HG03280 (cell line): ENCODE measurements around the gene TSPAN11.

Experiments used
- ATAC-seq: cut with Tn5 transposase; IDR thresholded peaks from one replicate; pipeline ENCODE4 v1.9.1; 2021; ENCODE audit warnings: mild to moderate bottlenecking, moderate library complexity; ENCODE audit not compliant: unreplicated experiment

TSPAN11 gene

DNA sequence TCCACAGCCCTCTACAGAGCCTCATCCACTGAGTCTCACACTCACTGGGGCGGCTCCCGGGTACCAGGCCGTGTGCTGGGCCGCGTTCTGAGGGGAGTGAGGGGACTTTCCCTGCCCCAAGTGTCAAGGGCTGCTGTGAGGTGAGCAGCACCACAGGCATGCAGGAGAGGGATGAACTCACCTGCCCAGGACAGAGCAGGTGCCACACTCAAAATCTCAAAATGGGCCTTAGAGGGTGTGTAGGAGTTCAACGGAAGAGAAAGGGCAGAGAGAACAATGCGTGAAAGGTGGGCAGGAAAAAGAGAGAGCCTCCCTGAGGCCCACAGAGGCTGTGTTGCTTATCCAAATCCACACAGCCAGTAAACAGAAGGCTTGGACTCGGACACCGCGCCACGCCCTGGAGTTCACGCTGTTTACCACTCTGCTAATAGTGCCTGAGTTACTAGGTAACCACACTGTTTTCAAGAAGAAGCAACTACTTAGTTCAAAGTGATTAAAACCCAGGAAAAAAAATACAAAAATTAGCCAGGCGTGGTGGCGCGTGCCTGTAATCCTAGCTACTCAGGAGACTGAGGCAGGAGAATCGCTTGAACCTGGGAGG lies 32.7 kb downstream of the TSPAN11 start:
- no peak for ATAC-seq

DNA sequence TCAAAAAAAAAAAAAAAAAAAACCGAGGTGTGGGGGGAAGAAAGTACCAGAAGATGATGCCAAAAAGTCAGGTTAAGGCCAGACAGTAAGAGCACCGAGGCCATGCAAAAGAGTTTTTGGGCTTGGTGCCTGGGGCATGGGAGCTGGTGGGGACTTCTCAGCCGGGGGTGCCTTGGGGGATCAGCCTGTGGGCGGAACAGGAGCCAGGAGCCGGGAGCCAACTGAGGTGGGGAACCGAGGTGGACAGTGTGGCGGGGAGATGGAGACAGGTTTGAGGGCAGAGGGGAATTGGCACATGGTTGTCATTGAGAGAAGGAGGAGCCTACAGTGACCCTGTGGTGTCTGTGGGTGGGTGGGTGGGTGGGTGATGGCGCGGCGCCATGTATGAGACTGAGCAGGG lies 33.2 kb downstream of the TSPAN11 start:
- ATAC-seq = no peak

GRCh38 chr12:30961030-30961429 lies 34.5 kb downstream of the TSPAN11 start:
- ATAC-seq = no peak

- no peak for ATAC-seq
These were observed 35.5 kb downstream of the TSPAN11 start for GRCh38 chr12:30962047-30962446.

DNA sequence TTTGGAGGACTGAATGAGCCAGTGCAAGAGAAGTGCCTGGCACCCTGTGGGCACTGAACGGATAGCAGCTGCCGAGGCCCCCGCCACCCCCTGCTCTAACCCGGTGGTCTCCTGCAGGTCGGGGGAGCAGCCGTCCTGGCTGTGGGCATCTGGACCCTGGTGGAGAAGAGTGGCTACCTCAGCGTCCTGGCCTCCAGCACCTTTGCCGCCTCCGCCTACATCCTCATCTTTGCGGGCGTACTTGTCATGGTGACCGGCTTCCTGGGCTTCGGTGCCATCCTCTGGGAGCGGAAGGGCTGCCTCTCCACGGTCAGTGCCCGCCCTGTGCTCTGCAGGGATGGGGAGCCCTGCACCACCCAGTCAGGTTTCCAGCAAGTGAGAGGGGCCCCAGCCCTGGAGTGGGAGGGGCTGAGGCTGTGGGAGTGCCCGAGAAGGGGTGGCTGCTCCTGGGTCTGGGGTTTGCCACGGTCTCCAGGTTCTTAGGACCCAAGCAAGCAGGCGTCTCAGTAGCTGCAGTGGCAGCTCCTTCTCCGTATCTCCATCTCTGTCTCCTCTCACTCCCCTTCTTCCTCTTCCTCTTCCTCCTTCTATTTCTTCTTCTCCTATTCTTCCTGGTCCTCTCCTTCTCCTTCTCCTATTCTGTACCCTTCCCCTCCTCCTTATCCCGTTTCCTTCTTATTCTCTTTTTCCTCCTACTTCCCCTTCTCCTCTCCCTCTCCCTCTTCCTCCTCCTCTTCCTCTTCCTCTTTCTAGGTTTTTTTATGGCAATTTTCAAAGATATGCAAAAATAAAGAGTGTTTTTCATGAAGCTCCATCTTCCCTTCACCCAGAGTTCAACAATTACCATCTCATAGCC lies 37.4 kb downstream of the TSPAN11 start:
- ATAC-seq = no peak

GRCh38 chr12:30964896-30965612 lies 38.5 kb downstream of the TSPAN11 start:
- ATAC-seq = no peak

DNA sequence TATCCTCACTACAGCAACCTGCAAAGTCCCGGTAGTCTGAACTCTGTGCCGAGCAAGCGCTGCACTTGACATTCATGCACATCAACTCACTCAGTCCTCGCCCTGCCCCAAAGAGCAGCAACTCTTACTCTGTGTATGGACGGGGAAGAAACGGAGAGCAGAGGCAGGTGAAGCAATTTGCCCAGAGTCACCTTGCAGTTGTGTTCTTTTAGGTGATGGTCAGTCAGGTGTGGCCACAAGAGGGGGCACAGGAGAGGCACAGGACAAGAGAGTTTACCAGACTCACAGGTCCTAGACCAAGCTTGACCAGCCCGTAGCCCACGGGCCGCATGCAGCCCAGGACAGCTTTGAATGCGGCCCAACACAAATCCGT lies 39.1 kb downstream of the TSPAN11 start:
- ATAC-seq = no peak

GRCh38 chr12:30967026-30967425 lies 40.5 kb downstream of the TSPAN11 start:
- ATAC-seq = no peak

DNA sequence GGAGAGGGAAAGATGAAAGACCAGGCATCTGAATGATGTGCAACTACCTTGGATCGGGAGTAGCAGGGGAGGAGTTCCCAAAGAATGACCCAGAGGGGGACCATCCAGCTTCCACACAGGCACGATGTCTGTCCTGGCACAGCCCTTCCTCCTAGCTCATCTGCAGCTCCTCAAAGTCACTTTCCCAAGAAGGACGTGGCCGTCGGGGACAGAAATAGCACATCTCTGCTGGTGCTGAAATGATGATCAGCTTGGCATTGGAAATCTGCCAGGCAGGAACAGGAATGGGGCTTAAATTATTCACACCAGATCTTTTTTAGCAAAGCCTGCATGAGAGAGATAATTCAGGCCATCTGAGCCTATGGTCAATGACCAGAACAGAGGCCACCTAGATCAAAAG lies 41.7 kb downstream of the TSPAN11 start:
- ATAC-seq = no peak

DNA sequence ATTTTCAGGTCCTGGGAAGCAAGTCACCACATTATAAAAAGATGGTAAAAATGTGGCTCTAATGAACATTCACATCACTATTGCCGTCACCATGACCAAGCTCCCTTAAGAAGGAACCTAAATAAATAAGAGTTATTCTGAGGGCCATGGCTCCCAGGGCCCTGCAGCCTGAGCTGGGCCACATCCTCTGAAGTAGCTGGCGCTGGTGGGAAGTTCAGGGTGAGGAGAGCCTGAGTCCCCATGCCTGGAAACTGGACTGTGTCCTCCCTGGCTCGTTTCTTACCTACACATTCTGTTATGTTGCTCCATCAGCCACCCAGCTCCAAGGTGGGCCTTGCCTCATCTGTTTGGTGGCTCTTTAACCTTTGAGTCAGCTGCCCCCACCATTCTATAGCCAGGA lies 42.5 kb downstream of the TSPAN11 start:
- no peak for ATAC-seq

- ATAC-seq = no peak
These were observed 43.3 kb downstream of the TSPAN11 start for GRCh38 chr12:30969606-30970395.

DNA sequence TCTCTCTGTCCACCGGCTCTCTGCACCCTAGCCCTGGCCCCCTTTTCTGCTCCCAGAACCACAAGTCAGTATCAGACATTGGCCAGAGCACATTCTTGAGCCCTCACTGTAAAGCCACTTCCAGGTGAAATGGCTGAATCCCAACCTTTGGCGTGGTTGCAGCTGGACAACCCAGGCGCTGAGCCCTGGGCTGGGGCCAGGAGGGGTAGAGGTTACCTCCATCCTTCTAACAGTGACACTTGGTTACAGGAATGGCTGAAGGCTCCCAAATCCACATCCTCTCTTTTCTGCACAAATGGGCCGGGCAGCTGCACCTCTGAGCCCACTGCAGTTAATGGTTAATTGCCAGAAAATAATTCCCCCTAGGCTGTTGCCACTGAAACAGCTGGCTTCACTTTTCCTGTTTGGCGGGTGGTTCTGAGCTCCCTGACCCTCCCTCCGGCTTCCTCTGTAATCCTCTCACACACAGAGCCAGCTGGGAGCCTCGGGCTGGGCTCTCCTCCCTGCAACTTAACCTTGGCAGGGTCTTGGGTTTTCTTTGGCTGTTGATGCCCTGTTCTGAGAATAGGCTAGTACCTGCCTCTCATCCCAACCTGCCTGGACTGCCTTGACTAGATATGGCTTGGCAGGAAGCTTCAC lies 44.1 kb downstream of the TSPAN11 start:
- ATAC-seq = no peak

GRCh38 chr12:30972035-30972434 lies 45.5 kb downstream of the TSPAN11 start:
- no peak for ATAC-seq

DNA sequence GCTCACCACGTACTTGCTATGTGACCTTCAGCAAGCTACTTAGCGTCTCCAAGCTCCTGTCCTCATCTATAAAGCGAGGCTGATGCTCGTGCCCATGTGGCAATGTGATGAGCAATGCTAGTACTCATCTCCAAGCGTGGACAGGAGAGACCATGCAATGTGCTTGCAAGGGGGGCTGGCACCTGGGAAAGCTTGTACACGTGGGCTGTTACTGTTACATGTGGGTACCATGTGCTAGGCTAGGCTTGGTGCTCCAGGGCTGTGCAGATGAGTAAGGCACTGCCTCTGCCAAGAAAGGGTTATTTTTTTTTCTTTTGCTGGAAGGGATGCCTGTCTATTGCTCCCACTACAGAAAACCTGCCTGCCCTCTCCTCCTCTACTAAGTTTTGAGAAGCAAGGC lies 46.6 kb downstream of the TSPAN11 start:
- no peak for ATAC-seq

- no peak for ATAC-seq
These were observed 47.3 kb downstream of the TSPAN11 start for GRCh38 chr12:30973830-30974229.

DNA sequence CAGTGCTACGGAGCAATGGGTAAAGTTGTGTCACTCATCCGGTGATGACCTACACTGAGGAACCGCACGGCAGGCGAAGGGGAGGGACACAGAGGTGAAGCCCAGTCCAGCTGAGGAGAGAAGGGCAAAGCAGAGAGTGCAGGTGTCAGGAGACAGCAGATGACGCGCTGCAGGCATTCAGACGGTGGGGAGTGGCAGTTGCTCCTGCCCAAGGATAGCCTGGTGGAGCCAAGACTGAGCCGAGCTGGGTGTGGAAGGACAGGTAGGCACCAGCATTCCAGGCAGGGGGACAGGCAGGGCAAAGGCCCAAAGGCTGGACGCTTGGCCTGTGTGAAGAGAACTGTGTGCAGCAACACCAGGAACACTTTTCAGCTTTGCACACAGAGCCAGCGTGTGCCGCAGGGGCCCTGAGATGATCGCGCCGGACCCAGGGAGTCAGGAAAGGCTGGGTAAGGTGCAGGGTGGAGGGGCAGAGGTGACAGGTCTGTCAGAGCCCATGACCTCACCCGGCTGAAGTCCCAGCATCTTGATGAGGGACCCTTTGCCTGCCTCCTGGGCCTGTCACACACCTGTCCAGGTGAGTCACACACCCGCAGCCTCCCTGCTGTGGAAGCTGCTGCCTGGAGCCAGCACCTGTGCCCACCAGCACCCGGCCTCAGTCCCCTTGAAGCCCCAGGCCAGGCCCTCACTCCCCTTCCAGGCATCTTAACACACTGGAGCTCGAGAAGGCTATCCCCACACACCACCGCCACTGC lies 48.4 kb downstream of the TSPAN11 start:
- no peak for ATAC-seq

- no peak for ATAC-seq
These were observed 49.0 kb downstream of the TSPAN11 start for GRCh38 chr12:30975581-30975980.

- ATAC-seq = no peak
These were observed 49.7 kb downstream of the TSPAN11 start for GRCh38 chr12:30976206-30976605.

- ATAC-seq = no peak
These were observed 50.6 kb downstream of the TSPAN11 start for GRCh38 chr12:30977124-30977523.
